NK-92 (cell line): ENCODE data around the gene PLEKHM3.

Experiments used
- DNase-seq: peaks from one replicate; lab custom pipeline; 2025; ENCODE audit not compliant: unreplicated experiment; lab: John Stamatoyannopoulos, UW

The PLEKHM3 gene

GRCh38 chr2:207895274-207895860 is 130.0 kb downstream of the PLEKHM3 start:
- no peak for DNase-seq

- DNase-seq, result no peak
Measured at GRCh38 chr2:207892716-207893402, 132.5 kb downstream of the PLEKHM3 start.

- no peak for DNase-seq
Measured at GRCh38 chr2:207891086-207891844, 134.1 kb downstream of the PLEKHM3 start.

- DNase-seq, result no peak
Measured at GRCh38 chr2:207887500-207887899, 137.8 kb downstream of the PLEKHM3 start.

GRCh38 chr2:207885010-207885409 is 140.3 kb downstream of the PLEKHM3 start:
- no peak for DNase-seq

GRCh38 chr2:207884127-207884526 is 141.2 kb downstream of the PLEKHM3 start:
- DNase-seq, result no peak

- no peak for DNase-seq
Measured at GRCh38 chr2:207883002-207883780, 142.1 kb downstream of the PLEKHM3 start.

- no peak for DNase-seq
Measured at GRCh38 chr2:207881902-207882301, 143.4 kb downstream of the PLEKHM3 start.

GRCh38 chr2:207879536-207879935 is 145.8 kb downstream of the PLEKHM3 start:
- DNase-seq, result no peak

- no peak for DNase-seq
Measured at GRCh38 chr2:207876842-207877535, 148.3 kb downstream of the PLEKHM3 start.

- no peak for DNase-seq
Measured at GRCh38 chr2:207875473-207876212, 149.7 kb downstream of the PLEKHM3 start.

- DNase-seq, result no peak
Measured at GRCh38 chr2:207873794-207874193, 151.5 kb downstream of the PLEKHM3 start.

GRCh38 chr2:207871911-207872310 is 153.4 kb downstream of the PLEKHM3 start:
- DNase-seq, result no peak

- no peak for DNase-seq
Measured at GRCh38 chr2:207871506-207871905, 153.8 kb downstream of the PLEKHM3 start.

GRCh38 chr2:207870814-207871213 is 154.5 kb downstream of the PLEKHM3 start:
- DNase-seq, result no peak

GRCh38 chr2:207869784-207870778 is 155.2 kb downstream of the PLEKHM3 start:
- no peak for DNase-seq

GRCh38 chr2:207868855-207869596 is 156.3 kb downstream of the PLEKHM3 start:
- DNase-seq, result no peak

GRCh38 chr2:207867905-207868304 is 157.4 kb downstream of the PLEKHM3 start:
- DNase-seq, result no peak
